ENCODE results near the gene MMP14. TPM values are rescaled to one million over a fixed set of nuclear protein-coding genes. Genes with fewer than 3 reads are reported as not detected.

Gene MMP14
- total RNA-seq, 4 donors from 2014 or later, result 66.6 to 233 (median 172) TPM

GRCh38 chr14:22892488-22892887 is 56.1 kb downstream of the MMP14 start:
- intact Hi-C loops (cut with DNase I; ENCODE audit: low total_unique reads), result no loop called here
- no peak for TF ChIP-seq POLR2A (IDR thresholded peaks at IDR 0.05)
- TF ChIP-seq CTCF (IDR thresholded peaks at IDR 0.05), result no peak

GRCh38 chr14:22893706-22894105 is 57.3 kb downstream of the MMP14 start:
- Histone ChIP-seq H3K27ac (no peak overlapping the region), H3K4me1 (no peaks in the 10 kb centered on the region), H3K4me3 (no peak overlapping the region), H3K9me3 (no peaks in the 10 kb centered on the region), H3K27me3 (no peaks in the 10 kb centered on the region), H3K36me3 (no peaks in the 10 kb centered on the region)
- DNase-seq, result no peak
- intact Hi-C loops (cut with DNase I; ENCODE audit: low total_unique reads), result no loop called here
- TF ChIP-seq CTCF (IDR thresholded peaks at IDR 0.05), result no peak
- TF ChIP-seq POLR2A (IDR thresholded peaks at IDR 0.05), result no peak

More at GRCh38 chr14:22892488-22892887, 56.1 kb downstream of the MMP14 start:
- Histone ChIP-seq H3K27ac (no peak overlapping the region), H3K27me3 (no peaks in the 10 kb centered on the region), H3K4me1 (no peaks in the 10 kb centered on the region), H3K4me3 (no peak overlapping the region), H3K36me3 (no peaks in the 10 kb centered on the region), H3K9me3 (no peaks in the 10 kb centered on the region)
- DNase-seq, result no peak

- intact Hi-C loops (cut with DNase I; ENCODE audit: low total_unique reads), result no loop called here
- DNase-seq, result no peak
- Histone ChIP-seq H3K27me3 (no peaks in the 10 kb centered on the region), H3K4me3 (no peak overlapping the region), H3K9me3 (no peaks in the 10 kb centered on the region), H3K4me1 (no peaks in the 10 kb centered on the region), H3K27ac (no peak overlapping the region), H3K36me3 (no peaks in the 10 kb centered on the region)
- TF ChIP-seq CTCF (IDR thresholded peaks at IDR 0.05) (no peak), POLR2A (IDR thresholded peaks at IDR 0.05) (no peak)
Measured at GRCh38 chr14:22895402-22895801, 59.0 kb downstream of the MMP14 start.

- Histone ChIP-seq H3K9me3 (no peaks in the 10 kb centered on the region), H3K27me3 (no peaks in the 10 kb centered on the region), H3K27ac (no peak overlapping the region), H3K36me3 (no peaks in the 10 kb centered on the region), H3K4me3 (no peak overlapping the region), H3K4me1 (no peaks in the 10 kb centered on the region)
- intact Hi-C loops (cut with DNase I; ENCODE audit: low total_unique reads), result no loop called here
- TF ChIP-seq POLR2A (IDR thresholded peaks at IDR 0.05) (no peak), CTCF (IDR thresholded peaks at IDR 0.05) (no peak)
- no peak for DNase-seq
Measured at GRCh38 chr14:22896356-22896755, 60.0 kb downstream of the MMP14 start.

- intact Hi-C loops (cut with DNase I; ENCODE audit: low total_unique reads), result no loop called here
- TF ChIP-seq POLR2A (IDR thresholded peaks at IDR 0.05), result no peak
- TF ChIP-seq CTCF (IDR thresholded peaks at IDR 0.05), result no peak
- H3K27me3 ChIP-seq, result no peaks in the 10 kb centered on the region
- H3K36me3 ChIP-seq, result no peaks in the 10 kb centered on the region
- no peak for DNase-seq
- no peak overlapping the region for H3K4me3 ChIP-seq
- H3K9me3 ChIP-seq, result no peaks in the 10 kb centered on the region
- no peaks in the 10 kb centered on the region for H3K4me1 ChIP-seq
- H3K27ac ChIP-seq, result no peak overlapping the region
Measured at GRCh38 chr14:22896760-22897159, 60.4 kb downstream of the MMP14 start.
